MM.1S (cell line): ENCODE measurements around the gene ARHGEF25.

Source experiments
- CTCF ChIP-seq: fragments of 300-600 bp; sonication (generic); IDR thresholded peaks from 2 replicates; pipeline ENCODE4 v1.5.1; 2016; ENCODE audit warnings: antibody characterized with exemption, low read length, mixed read lengths
- EZH2 ChIP-seq: fragments of 300-600 bp; sonication (generic); optimal IDR thresholded peaks from 2 replicates; pipeline ENCODE3; 2017; ENCODE audit warnings: low read depth, mild to moderate bottlenecking, antibody characterized with exemption, low read length, mixed read lengths

- TF ChIP-seq CTCF (no peak), EZH2 (no peak)
Measured at GRCh38 chr12:57600395-57600794, 10.8 kb upstream of the ARHGEF25 start.
